Endothelial cell (in vitro differentiated cells): ENCODE data around the gene PTPRN2. TPM values are rescaled to one million over a fixed set of nuclear protein-coding genes. Genes with fewer than 3 reads are reported as not detected.

ENCODE experiments used
- DNase-seq: peaks from one replicate; pipeline ENCODE4 v3.0.0; 2021; ENCODE audit warnings: low spot score
- H3K27ac Mint-ChIP-seq: one replicate; pipeline ENCODE4 v1.8.0; 2021; ENCODE audit warnings: mixed read lengths, inconsistent platforms; ENCODE audit not compliant: unreplicated experiment
- H3K27me3 Mint-ChIP-seq: one replicate; pipeline ENCODE4 v1.8.0; 2021; ENCODE audit warnings: mild to moderate bottlenecking, moderate library complexity, mixed read lengths, inconsistent platforms; ENCODE audit not compliant: unreplicated experiment
- H3K36me3 Mint-ChIP-seq: one replicate; pipeline ENCODE4 v1.8.0; 2021; ENCODE audit warnings: mild to moderate bottlenecking, low read depth, mixed read lengths, inconsistent platforms; ENCODE audit not compliant: unreplicated experiment
- H3K4me1 Mint-ChIP-seq: one replicate; pipeline ENCODE4 v1.8.0; 2021; ENCODE audit warnings: mild to moderate bottlenecking, mixed read lengths, inconsistent platforms; ENCODE audit not compliant: unreplicated experiment
- H3K4me3 Mint-ChIP-seq: one replicate; pipeline ENCODE4 v1.8.0; 2021; ENCODE audit warnings: mild to moderate bottlenecking, mixed read lengths, inconsistent platforms; ENCODE audit not compliant: unreplicated experiment
- H3K9me3 Mint-ChIP-seq: one replicate; pipeline ENCODE4 v1.8.0; 2021; ENCODE audit warnings: mixed read lengths, inconsistent platforms; ENCODE audit not compliant: unreplicated experiment
- total RNA-seq: library from RNA; stranded (reverse); fragmentation: NEBNext Ultra II Directional; extraction: Animal tissue kit (Norgen Biotek cat#: 25700); gene quantifications from one replicate; pipeline ENCODE4 v1.2.1, GENCODE V29; 2021; ENCODE audit not compliant: unreplicated experiment
- TF ChIP-seq, protein P1 (sequence below): fragments of 200-600 bp; sonication (generic); IDR thresholded peaks from one replicate; pipeline ENCODE4 v1.5.0; 2021; ENCODE audit warnings: antibody characterized with exemption; ENCODE audit not compliant: unreplicated experiment

PTPRN2 gene
- total RNA-seq, 1 donor from 2014 or later: 0.18 TPM

DNA sequence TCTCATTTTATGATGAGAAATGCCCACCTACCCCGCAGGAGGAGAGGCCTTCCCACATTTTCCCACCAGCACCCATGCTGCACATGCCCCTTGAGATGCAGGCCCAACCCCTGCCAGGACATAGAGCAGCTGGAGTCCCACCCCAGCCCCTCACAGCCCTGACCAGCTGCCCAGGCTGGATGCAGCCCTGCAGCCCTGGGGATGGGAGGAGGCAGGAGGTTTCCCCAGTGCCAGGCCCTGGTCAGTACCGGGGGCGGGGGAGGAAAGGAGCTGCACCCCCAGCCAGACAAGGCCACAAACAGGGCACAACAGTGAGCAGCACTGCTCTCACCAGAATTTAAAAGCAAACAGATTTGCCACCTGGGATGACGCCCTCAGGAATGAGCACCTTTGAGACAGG, 196.1 kb downstream of the PTPRN2 start:
- Mint-ChIP-seq H3K9me3 (peaks cover 41% of the 10 kb centered on the region), H3K4me3 (no peak overlapping the region), H3K4me1 (no peaks in the 10 kb centered on the region), H3K27ac (no peak overlapping the region), H3K27me3 (peaks cover 42% of the 10 kb centered on the region), H3K36me3 (peaks cover 29% of the 10 kb centered on the region)
- TF ChIP-seq, protein P1, sequence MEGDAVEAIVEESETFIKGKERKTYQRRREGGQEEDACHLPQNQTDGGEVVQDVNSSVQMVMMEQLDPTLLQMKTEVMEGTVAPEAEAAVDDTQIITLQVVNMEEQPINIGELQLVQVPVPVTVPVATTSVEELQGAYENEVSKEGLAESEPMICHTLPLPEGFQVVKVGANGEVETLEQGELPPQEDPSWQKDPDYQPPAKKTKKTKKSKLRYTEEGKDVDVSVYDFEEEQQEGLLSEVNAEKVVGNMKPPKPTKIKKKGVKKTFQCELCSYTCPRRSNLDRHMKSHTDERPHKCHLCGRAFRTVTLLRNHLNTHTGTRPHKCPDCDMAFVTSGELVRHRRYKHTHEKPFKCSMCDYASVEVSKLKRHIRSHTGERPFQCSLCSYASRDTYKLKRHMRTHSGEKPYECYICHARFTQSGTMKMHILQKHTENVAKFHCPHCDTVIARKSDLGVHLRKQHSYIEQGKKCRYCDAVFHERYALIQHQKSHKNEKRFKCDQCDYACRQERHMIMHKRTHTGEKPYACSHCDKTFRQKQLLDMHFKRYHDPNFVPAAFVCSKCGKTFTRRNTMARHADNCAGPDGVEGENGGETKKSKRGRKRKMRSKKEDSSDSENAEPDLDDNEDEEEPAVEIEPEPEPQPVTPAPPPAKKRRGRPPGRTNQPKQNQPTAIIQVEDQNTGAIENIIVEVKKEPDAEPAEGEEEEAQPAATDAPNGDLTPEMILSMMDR: no peak
- no peak for DNase-seq

DNA sequence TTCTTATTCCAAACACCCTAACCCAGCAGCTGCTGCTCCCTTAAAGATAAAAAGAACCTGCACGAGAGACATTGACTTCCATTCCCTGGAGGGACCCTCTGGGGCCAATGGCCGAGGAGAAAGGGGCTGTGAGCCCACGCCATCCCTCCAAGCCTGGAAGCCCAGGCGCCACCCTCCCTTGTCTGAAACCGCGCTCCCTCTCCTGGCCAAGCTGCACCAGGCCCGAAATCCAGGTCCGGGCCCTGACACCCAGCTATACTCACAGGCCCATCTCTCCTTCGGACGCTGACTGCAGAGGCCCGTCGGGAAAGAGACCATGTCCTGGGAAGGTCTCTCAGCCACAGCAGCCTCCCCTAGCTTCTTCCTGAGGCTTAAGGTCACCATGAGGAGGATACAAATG, 196.5 kb downstream of the PTPRN2 start:
- Mint-ChIP-seq H3K4me3 (no peak overlapping the region), H3K4me1 (no peaks in the 10 kb centered on the region), H3K27ac (no peak overlapping the region), H3K36me3 (peaks cover 28% of the 10 kb centered on the region), H3K27me3 (peaks cover 41% of the 10 kb centered on the region), H3K9me3 (peaks cover 37% of the 10 kb centered on the region)
- no peak for DNase-seq
- TF ChIP-seq, protein P1: no peak

- H3K36me3 Mint-ChIP-seq: peaks cover 30% of the 10 kb centered on the region
- H3K4me3 Mint-ChIP-seq: no peak overlapping the region
- peaks cover 41% of the 10 kb centered on the region for H3K27me3 Mint-ChIP-seq
- TF ChIP-seq, protein P1: no peak
- H3K9me3 Mint-ChIP-seq: peaks cover 35% of the 10 kb centered on the region
- DNase-seq: no peak
- no peak overlapping the region for H3K27ac Mint-ChIP-seq
- H3K4me1 Mint-ChIP-seq: no peaks in the 10 kb centered on the region
Measured at GRCh38 chr7:158390460-158390859, 197.2 kb downstream of the PTPRN2 start.

GRCh38 chr7:158389514-158390425, 197.9 kb downstream of the PTPRN2 start:
- Mint-ChIP-seq H3K9me3 (peaks cover 35% of the 10 kb centered on the region), H3K36me3 (peaks cover 32% of the 10 kb centered on the region), H3K27ac (no peak overlapping the region), H3K4me1 (no peaks in the 10 kb centered on the region), H3K27me3 (peaks cover 41% of the 10 kb centered on the region), H3K4me3 (no peak overlapping the region)
- DNase-seq: no peak
- TF ChIP-seq, protein P1: no peak

DNA sequence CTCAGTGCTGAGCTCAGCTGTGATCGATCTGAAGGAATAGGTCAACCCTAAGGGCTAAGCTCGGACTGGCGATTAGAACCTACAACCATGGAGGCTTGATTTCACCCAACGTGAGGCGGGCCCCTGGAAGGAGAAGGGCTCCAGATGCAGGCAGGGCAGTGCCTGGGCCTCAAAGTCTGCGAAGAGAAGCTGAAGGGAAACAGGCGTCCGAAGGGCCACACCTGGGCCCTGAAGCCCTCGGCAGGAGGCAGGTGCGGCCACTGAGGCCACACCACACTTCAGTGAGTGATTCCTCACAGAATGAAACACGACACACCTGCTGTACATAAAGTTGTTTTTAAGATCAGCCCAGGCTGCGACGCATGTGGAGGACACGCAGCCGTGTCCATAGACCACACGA, 198.7 kb downstream of the PTPRN2 start:
- Mint-ChIP-seq H3K27me3 (peaks cover 36% of the 10 kb centered on the region), H3K4me3 (no peak overlapping the region), H3K27ac (no peak overlapping the region), H3K36me3 (peaks cover 38% of the 10 kb centered on the region), H3K4me1 (no peaks in the 10 kb centered on the region), H3K9me3 (peaks cover 41% of the 10 kb centered on the region)
- no peak for DNase-seq
- TF ChIP-seq, protein P1: no peak
